HG03175 (cell line): ENCODE measurements around the gene RAPGEF5.

Experiments
- ATAC-seq: cut with Tn5 transposase; IDR thresholded peaks from one replicate; pipeline ENCODE4 v1.9.1; 2021; ENCODE audit warnings: mild to moderate bottlenecking, moderate library complexity; ENCODE audit not compliant: unreplicated experiment

The RAPGEF5 gene

DNA sequence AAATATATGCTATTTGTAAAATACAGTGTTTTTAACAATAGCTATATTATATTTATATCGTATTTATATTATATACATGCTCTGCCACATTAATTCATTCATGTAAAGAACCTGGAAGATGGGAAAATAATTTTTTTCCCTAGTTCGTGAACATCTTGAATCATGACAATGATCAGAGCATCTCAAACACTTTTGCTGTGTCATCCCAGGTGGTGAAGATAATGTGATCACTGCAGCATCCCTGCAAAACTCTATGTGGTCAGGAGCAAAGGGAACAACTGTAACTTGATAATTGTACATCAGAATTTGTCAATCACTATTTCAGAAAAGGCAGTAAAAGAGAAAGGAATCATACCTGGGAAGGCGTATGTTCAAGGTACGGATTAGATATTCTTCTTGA is 39.3 kb downstream of the RAPGEF5 start:
- ATAC-seq, result no peak

DNA sequence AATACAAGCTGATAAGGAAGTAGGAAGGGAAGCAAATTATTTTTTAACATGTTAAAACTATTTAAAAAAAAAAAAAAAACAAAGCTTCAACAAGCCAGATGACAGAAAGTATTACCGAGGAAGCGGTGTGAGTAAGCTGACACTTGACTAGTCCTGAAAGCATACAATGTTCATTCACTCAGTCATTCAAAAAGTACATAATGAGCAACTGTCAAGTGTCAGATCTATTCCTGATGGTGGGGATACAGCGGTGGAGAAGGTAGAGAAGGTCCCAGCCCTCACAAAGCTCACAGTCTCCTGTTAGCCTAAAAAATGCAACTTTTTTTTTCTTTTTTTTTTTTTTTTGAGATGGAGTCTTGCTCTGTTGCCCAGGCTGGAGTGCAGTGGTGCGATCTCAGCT is 40.0 kb downstream of the RAPGEF5 start:
- no peak for ATAC-seq

DNA sequence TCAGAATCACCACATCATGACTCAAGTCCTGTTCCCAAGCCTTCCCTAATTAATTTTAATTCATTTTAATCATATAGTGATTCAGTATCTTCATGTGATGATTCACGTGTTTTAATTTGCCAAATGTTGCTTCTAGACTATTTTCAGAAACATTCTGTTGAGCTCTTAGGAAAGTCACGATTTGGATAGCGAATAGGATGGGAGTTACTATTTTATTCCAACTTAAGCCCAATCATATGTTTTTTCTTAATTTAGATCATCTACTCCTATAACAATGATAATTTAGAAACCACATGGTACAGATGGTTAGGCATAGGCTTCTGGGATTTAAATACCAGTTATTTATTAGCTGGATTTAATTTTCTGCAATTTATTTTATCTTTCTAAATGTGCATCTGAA is 49.1 kb downstream of the RAPGEF5 start:
- ATAC-seq, result no peak

- ATAC-seq, result no peak
These were observed 51.2 kb downstream of the RAPGEF5 start for GRCh38 chr7:22305706-22306105.

GRCh38 chr7:22302951-22303423 is 54.0 kb downstream of the RAPGEF5 start:
- no peak for ATAC-seq

DNA sequence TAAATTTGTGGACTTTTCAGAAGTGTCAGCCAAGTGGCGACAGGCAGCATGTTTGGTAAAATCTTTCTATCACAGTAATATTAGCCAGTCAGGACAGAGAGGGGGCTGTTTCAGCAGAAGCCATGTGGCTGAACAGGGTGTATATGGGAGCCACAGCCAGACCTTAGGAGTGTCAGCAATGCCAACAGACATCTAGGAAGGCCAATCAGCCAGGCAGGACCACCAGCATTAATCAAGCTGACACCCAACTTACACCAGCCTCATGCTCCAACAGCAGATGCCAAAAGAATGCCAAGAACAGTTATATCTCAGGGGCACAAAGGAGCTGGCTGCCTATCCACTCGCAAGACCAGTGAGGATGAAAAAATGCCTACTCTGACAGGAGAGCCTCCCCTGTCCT is 54.8 kb downstream of the RAPGEF5 start:
- no peak for ATAC-seq

DNA sequence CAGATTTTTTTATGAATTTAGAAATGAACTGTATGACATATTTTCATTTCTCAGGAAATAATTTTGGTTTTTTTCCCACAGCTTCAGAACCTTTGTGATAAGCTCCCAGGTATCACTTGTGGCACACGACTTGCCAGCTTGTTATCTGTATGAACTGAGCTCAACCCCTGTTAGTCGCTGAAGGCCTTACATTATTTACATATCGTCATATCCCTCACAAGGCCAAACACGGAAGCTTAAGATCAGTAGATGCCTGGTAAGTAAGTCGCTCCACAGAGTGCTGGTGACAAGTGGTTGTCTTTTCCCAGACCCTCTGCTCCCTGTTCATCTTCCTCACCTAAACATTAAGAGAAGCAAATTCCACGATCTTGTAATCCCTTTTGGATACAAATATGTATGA is 55.2 kb downstream of the RAPGEF5 start:
- no peak for ATAC-seq

GRCh38 chr7:22300839-22301238 is 56.1 kb downstream of the RAPGEF5 start:
- no peak for ATAC-seq

- no peak for ATAC-seq
These were observed 60.0 kb downstream of the RAPGEF5 start for GRCh38 chr7:22296916-22297315.

DNA sequence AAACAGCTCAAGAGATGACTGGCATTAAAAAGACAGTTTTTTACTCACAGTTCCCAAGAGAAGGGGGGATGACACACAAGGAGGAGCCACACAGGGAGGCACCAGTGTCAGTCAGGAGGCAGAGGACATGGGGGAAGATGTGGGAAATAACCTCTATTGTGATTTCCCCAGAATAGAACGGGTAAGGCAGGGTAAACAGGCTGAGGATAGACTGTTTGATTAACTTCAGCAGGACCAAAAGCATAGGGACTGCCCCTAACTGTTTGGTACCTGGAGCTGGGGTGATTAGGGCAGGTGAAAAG is 60.7 kb downstream of the RAPGEF5 start:
- ATAC-seq, result no peak

GRCh38 chr7:22295402-22296264 is 61.3 kb downstream of the RAPGEF5 start:
- ATAC-seq, result no peak

- no peak for ATAC-seq
These were observed 64.4 kb downstream of the RAPGEF5 start for GRCh38 chr7:22292531-22292930.

- ATAC-seq, result no peak
These were observed 65.0 kb downstream of the RAPGEF5 start for GRCh38 chr7:22291977-22292376.

GRCh38 chr7:22288202-22288601 is 68.8 kb downstream of the RAPGEF5 start:
- no peak for ATAC-seq

- no peak for ATAC-seq
These were observed 69.5 kb downstream of the RAPGEF5 start for GRCh38 chr7:22287412-22287811.

DNA sequence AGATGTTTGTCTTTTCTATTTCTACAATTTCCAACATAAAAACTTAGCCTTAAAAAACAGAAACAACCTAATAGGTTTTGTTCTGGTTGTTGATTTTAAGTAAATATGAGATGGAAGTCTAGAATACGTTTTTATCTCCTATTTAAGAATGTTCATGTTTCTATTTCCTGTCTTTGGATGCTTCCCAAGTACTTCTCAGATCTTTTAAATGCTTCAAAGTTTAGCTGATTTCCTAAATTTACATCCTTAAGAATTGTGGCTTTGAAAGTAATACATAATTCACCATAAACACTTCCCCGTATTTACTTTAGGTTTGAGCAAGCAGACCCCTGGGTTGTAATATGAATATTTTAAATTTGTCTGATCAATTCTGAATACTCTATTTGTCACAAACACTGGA is 70.5 kb downstream of the RAPGEF5 start:
- ATAC-seq, result no peak

GRCh38 chr7:22281481-22281880 is 75.5 kb downstream of the RAPGEF5 start:
- no peak for ATAC-seq

- ATAC-seq, result no peak
These were observed 76.9 kb downstream of the RAPGEF5 start for GRCh38 chr7:22280031-22280430.

- ATAC-seq, result no peak
These were observed 78.3 kb downstream of the RAPGEF5 start for GRCh38 chr7:22278660-22279059.

DNA sequence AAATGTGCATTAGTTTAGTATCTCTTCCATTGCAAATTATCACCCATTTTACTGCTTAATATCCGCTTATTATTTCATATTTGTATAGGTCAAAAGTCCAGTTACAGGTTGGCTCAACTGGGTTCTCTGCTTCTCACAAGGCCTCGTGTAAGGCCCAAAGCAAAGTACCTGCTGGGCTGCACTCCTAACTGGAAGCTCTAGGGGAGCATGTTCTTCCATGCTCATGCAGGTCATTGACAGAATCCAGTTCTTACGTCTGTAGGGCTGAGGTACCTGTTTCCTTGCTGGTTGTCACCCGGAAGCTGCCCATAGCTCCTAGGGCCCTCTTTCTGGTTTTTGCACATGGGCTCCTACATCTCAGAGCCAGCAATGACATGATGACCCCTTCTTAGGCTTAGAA is 79.6 kb downstream of the RAPGEF5 start:
- no peak for ATAC-seq

- no peak for ATAC-seq
These were observed 81.3 kb downstream of the RAPGEF5 start for GRCh38 chr7:22275661-22276060.

DNA sequence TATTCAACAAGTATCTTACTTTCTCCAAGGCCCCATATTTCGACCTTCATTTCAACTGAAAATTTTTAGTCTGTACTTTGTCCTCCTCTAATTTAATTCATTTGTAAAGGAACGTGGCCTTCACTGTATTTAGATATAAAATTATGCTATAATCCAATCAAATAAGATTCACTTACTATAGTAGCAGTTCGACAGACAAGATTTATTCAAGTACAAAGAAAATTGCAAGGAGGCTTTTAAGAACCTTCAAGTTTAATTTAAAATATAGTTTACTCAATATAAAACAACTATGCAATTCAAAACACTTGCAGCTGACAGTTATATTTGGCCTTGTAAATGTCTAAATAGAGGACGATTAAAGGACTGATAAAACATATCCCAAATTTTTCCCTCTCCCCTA is 85.6 kb downstream of the RAPGEF5 start:
- ATAC-seq, result no peak

GRCh38 chr7:22270371-22270770 is 86.6 kb downstream of the RAPGEF5 start:
- no peak for ATAC-seq
